MM.1S (cell line): ENCODE measurements around the gene HIVEP1.

Source experiments
- DNase-seq: peaks from one replicate; pipeline ENCODE4 v3.0.0-alpha.2; 2015
- H2AFZ ChIP-seq: fragments of 300-600 bp; sonication (generic); 2 replicates; pipeline ENCODE4 v1.6.0; 2016; ENCODE audit warnings: antibody characterized with exemption, low read length
- H3F3A ChIP-seq: fragments of 300-600 bp; sonication (generic); 2 replicates; pipeline ENCODE4 v1.6.1; 2016; ENCODE audit warnings: mild to moderate bottlenecking, antibody characterized with exemption, low read length, moderate library complexity, mixed read lengths; ENCODE audit not compliant: insufficient read depth
- H3K27ac ChIP-seq: fragments of 300-600 bp; sonication (generic); 2 replicates; pipeline ENCODE4 v1.5.1; 2016; ENCODE audit warnings: mild to moderate bottlenecking, low read length
- H3K27me3 ChIP-seq: fragments of 300-600 bp; sonication (generic); replicated peaks from 2 replicates; pipeline ENCODE4 v1.6.0; 2016; ENCODE audit warnings: low read length; ENCODE audit not compliant: insufficient read depth
- H3K36me3 ChIP-seq: fragments of 300-600 bp; sonication (generic); replicated peaks from 2 replicates; pipeline ENCODE4 v1.6.1; 2016; ENCODE audit warnings: mild to moderate bottlenecking, low read length, mixed read lengths; ENCODE audit not compliant: insufficient read depth
- H3K4me1 ChIP-seq: fragments of 300-600 bp; sonication (generic); 2 replicates; pipeline ENCODE4 v1.6.1; 2016; ENCODE audit warnings: low read length, mixed read lengths
- H3K4me2 ChIP-seq: fragments of 300-600 bp; sonication (generic); 2 replicates; pipeline ENCODE4 v1.6.0; 2016; ENCODE audit warnings: low read depth, low read length
- H3K4me3 ChIP-seq: fragments of 300-600 bp; sonication (generic); 2 replicates; pipeline ENCODE4 v1.5.1; 2016; ENCODE audit warnings: low read length, mixed read lengths
- H3K79me2 ChIP-seq: fragments of 300-600 bp; sonication (generic); 2 replicates; pipeline ENCODE4 v1.6.1; 2016; ENCODE audit warnings: mixed run types, low read length, mixed read lengths
- H3K9ac ChIP-seq: fragments of 300-600 bp; sonication (generic); 2 replicates; pipeline ENCODE4 v1.6.1; 2016; ENCODE audit warnings: low read length, mixed read lengths
- H3K9me2 ChIP-seq: fragments of 300-600 bp; sonication (generic); replicated peaks from 2 replicates; pipeline ENCODE4 v1.6.1; 2016; ENCODE audit warnings: mild to moderate bottlenecking, low read length, mixed read lengths; ENCODE audit not compliant: insufficient read depth
- H3K9me3 ChIP-seq: fragments of 300-600 bp; sonication (generic); replicated peaks from 2 replicates; pipeline ENCODE4 v1.6.1; 2016; ENCODE audit warnings: mild to moderate bottlenecking, low read length, mixed read lengths; ENCODE audit not compliant: insufficient read depth
- H4K20me1 ChIP-seq: fragments of 300-600 bp; sonication (generic); 2 replicates; pipeline ENCODE4 v1.6.1; 2016; ENCODE audit warnings: mild to moderate bottlenecking, low read length, moderate library complexity, mixed read lengths; ENCODE audit not compliant: insufficient read depth
- CTCF ChIP-seq: fragments of 300-600 bp; sonication (generic); IDR thresholded peaks from 2 replicates; pipeline ENCODE4 v1.5.1; 2016; ENCODE audit warnings: antibody characterized with exemption, low read length, mixed read lengths
- EZH2 ChIP-seq: fragments of 300-600 bp; sonication (generic); optimal IDR thresholded peaks from 2 replicates; pipeline ENCODE3; 2017; ENCODE audit warnings: low read depth, mild to moderate bottlenecking, antibody characterized with exemption, low read length, mixed read lengths
- EZH2phosphoT487 ChIP-seq: fragments of 300-600 bp; sonication (generic); IDR thresholded peaks from 2 replicates; pipeline ENCODE4 v1.6.1; 2018; ENCODE audit warnings: antibody characterized with exemption, low read length

HIVEP1 gene

GRCh38 chr6:12083302-12083701, 71.2 kb downstream of the HIVEP1 start:
- H3K4me3 ChIP-seq: no peak overlapping the region
- H4K20me1 ChIP-seq: no peaks in the 10 kb centered on the region
- no peaks in the 10 kb centered on the region for H3K36me3 ChIP-seq
- no peaks in the 10 kb centered on the region for H3F3A ChIP-seq
- H3K9me3 ChIP-seq: no peaks in the 10 kb centered on the region
- H3K4me1 ChIP-seq: no peaks in the 10 kb centered on the region
- H3K4me2 ChIP-seq: no peak overlapping the region
- H3K9ac ChIP-seq: no peak overlapping the region
- H3K9me2 ChIP-seq: no peaks in the 10 kb centered on the region
- no peak overlapping the region for H2AFZ ChIP-seq
- H3K27ac ChIP-seq: no peak overlapping the region
- no peaks in the 10 kb centered on the region for H3K27me3 ChIP-seq
- H3K79me2 ChIP-seq: peaks cover 77% of the 10 kb centered on the region
- no peak for DNase-seq
- no peak for TF ChIP-seq CTCF
- no peak for TF ChIP-seq EZH2phosphoT487
- no peak for TF ChIP-seq EZH2

DNA sequence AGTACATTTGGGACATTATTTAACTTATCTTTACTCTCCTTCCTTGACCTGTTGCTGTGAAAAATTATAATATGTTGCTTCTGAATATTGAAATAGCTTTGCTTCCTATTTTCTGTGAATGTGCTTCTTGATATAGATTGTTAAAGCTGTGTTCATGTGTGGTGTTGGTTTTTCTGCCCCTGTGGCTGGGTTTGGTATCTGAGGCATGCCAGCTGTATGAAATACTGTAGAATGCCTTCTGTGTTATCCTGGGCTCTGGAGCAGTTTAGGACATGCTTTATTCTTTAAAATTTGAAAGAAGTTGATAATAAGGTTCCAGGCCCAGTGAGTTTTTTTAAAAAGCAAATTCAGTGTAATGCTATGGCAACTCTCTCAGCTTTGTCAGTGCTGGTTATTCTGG, 71.7 kb downstream of the HIVEP1 start:
- Histone ChIP-seq H3K27ac (no peak overlapping the region), H3K4me2 (no peak overlapping the region), H3K27me3 (no peaks in the 10 kb centered on the region), H3K36me3 (no peaks in the 10 kb centered on the region), H3K4me1 (no peaks in the 10 kb centered on the region), H3K9ac (no peak overlapping the region), H3K4me3 (no peak overlapping the region), H3F3A (no peaks in the 10 kb centered on the region), H3K9me3 (no peaks in the 10 kb centered on the region), H3K9me2 (no peaks in the 10 kb centered on the region), H2AFZ (no peak overlapping the region), H3K79me2 (peaks cover 74% of the 10 kb centered on the region), H4K20me1 (no peaks in the 10 kb centered on the region)
- TF ChIP-seq EZH2 (no peak), CTCF (no peak), EZH2phosphoT487 (no peak)
- DNase-seq: no peak

DNA sequence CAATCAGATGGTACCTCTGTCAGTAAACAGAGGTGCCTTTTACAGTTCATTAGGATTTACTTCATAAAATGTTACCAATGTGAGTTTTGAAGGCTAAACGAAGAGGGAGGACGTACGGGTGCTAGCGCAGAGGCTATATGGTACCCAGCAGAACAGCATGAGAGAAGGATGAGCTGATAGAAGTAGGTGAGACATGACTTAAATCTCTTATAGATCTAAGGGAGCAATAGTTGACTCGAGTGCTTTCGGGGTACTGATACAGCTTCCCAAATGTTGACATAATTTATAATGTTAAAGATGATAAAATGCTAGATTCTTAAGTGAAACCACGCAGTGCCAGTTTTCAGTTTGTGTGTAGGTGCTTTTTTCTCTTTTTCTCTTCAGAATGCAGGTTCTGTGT, 72.6 kb downstream of the HIVEP1 start:
- Histone ChIP-seq H3K36me3 (no peaks in the 10 kb centered on the region), H3K9me2 (no peaks in the 10 kb centered on the region), H3K4me3 (no peak overlapping the region), H3K9ac (no peak overlapping the region), H3K4me1 (no peaks in the 10 kb centered on the region), H3K9me3 (no peaks in the 10 kb centered on the region), H3K27me3 (no peaks in the 10 kb centered on the region), H3F3A (no peaks in the 10 kb centered on the region), H3K79me2 (peaks cover 67% of the 10 kb centered on the region), H2AFZ (no peak overlapping the region), H4K20me1 (no peaks in the 10 kb centered on the region), H3K4me2 (no peak overlapping the region), H3K27ac (no peak overlapping the region)
- no peak for TF ChIP-seq EZH2phosphoT487
- no peak for TF ChIP-seq EZH2
- TF ChIP-seq CTCF: no peak
- DNase-seq: no peak
